ENCODE measurements around the gene CNOT2. TPM values are rescaled to one million over a fixed set of nuclear protein-coding genes. Genes with fewer than 3 reads are reported as not detected.

CNOT2 gene
- total RNA-seq, 2 donors from 2014 or later = 54.5 to 55.5 TPM

DNA sequence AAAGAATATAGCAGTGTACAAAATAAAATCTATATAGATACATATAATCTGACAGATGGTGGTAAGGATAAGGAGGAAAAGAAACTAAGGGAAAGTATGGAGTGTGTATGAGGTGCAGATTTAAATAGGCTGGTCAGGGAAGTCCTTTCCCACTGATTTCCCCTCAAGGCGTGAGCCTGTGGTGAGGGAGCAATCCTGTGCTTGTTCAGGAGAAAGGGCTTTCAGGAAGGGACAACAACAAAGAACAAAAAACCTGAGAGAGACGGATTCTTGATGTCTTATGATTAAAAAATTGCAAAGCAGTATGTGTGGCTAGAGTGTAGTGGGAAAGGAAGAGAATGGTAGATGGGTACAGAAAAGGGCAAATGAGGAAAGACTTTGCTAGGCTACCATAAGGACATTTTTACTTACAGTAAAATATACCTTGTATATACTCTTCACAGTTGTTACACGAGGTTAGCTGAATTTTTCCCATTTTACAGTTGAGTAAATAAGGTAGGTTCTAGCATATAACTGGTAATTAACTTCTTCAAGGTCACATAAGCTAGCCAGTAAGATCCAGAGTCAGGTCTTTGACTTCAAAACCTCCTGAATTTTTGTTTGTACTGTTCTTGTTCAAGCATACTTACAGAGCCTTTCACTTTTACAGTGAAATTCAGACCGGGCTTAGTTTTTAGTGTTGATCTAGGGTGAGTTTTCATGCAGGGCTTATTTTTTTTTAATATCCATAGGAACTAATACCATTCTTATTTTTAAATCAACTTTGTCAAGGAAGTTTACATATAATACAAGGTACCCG is 15.6 kb downstream of the CNOT2 start:
- Histone ChIP-seq H3K36me3 (no peaks in the 10 kb centered on the region), H3K4me1 (peaks cover 0 to 23% of the 10 kb centered on the region in 2 donors), H3K4me3 (no peak overlapping the region), H3K9me3 (no peaks in the 10 kb centered on the region), H3K27me3 (no peaks in the 10 kb centered on the region), H3K27ac (no peak overlapping the region)
- no peak for DNase-seq (ENCODE audit: low spot score)
- TF ChIP-seq, protein P1, sequence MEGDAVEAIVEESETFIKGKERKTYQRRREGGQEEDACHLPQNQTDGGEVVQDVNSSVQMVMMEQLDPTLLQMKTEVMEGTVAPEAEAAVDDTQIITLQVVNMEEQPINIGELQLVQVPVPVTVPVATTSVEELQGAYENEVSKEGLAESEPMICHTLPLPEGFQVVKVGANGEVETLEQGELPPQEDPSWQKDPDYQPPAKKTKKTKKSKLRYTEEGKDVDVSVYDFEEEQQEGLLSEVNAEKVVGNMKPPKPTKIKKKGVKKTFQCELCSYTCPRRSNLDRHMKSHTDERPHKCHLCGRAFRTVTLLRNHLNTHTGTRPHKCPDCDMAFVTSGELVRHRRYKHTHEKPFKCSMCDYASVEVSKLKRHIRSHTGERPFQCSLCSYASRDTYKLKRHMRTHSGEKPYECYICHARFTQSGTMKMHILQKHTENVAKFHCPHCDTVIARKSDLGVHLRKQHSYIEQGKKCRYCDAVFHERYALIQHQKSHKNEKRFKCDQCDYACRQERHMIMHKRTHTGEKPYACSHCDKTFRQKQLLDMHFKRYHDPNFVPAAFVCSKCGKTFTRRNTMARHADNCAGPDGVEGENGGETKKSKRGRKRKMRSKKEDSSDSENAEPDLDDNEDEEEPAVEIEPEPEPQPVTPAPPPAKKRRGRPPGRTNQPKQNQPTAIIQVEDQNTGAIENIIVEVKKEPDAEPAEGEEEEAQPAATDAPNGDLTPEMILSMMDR (IDR thresholded peaks at IDR 0.05) = no peak

DNA sequence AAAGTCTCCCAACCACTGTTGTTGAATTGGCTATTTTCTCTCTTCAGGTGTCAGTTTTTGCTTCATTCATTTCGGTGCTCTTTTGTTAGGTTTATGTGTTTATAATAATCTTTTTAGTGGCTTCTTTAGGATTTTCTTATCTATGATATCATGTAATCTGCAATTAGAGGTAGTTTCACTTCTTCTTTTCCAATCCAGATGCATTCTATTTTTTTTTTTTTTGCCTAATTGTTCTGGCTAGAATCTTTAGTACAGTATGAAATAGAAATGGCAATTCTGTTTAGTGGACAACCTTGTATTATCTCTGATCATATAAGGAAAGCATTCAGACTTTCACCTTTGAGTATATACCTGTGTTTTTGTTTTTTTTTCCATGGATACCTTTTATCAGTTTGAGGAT is 17.4 kb downstream of the CNOT2 start:
- H3K36me3 ChIP-seq = no peaks in the 10 kb centered on the region
- H3K9me3 ChIP-seq = no peaks in the 10 kb centered on the region
- no peak for DNase-seq (ENCODE audit: low spot score)
- H3K4me1 ChIP-seq = peaks cover 0 to 24% of the 10 kb centered on the region in 2 donors
- TF ChIP-seq, protein P1 (IDR thresholded peaks at IDR 0.05) = no peak
- no peaks in the 10 kb centered on the region for H3K27me3 ChIP-seq
- H3K4me3 ChIP-seq = no peak overlapping the region
- no peak overlapping the region for H3K27ac ChIP-seq

- H3K4me3 ChIP-seq = no peak overlapping the region
- no peak for DNase-seq (ENCODE audit: low spot score)
- no peak overlapping the region for H3K27ac ChIP-seq
- TF ChIP-seq, protein P1 (IDR thresholded peaks at IDR 0.05) = no peak
- no peaks in the 10 kb centered on the region for H3K36me3 ChIP-seq
- H3K4me1 ChIP-seq = peaks cover 0 to 13% of the 10 kb centered on the region in 2 donors
- H3K9me3 ChIP-seq = no peaks in the 10 kb centered on the region
- no peaks in the 10 kb centered on the region for H3K27me3 ChIP-seq
Observed at GRCh38 chr12:70264067-70264867, 21.0 kb downstream of the CNOT2 start.

- H3K9me3 ChIP-seq = no peaks in the 10 kb centered on the region
- TF ChIP-seq, protein P1 (IDR thresholded peaks at IDR 0.05) = no peak
- no peaks in the 10 kb centered on the region for H3K36me3 ChIP-seq
- H3K27me3 ChIP-seq = no peaks in the 10 kb centered on the region
- no peak overlapping the region for H3K27ac ChIP-seq
- DNase-seq (ENCODE audit: low spot score) = no peak
- H3K4me1 ChIP-seq = peaks cover 0 to 13% of the 10 kb centered on the region in 2 donors
- H3K4me3 ChIP-seq = no peak overlapping the region
Observed at GRCh38 chr12:70265132-70265531, 21.9 kb downstream of the CNOT2 start.

GRCh38 chr12:70267550-70267949 is 24.3 kb downstream of the CNOT2 start:
- Histone ChIP-seq H3K4me3 (no peak overlapping the region), H3K27me3 (no peaks in the 10 kb centered on the region), H3K4me1 (peaks cover 0 to 28% of the 10 kb centered on the region in 2 donors), H3K9me3 (no peaks in the 10 kb centered on the region), H3K36me3 (no peaks in the 10 kb centered on the region), H3K27ac (no peak overlapping the region)
- DNase-seq (ENCODE audit: low spot score) = no peak
- TF ChIP-seq, protein P1 (IDR thresholded peaks at IDR 0.05) = no peak

Measured in right atrium auricular region (tissue), 2 donors.